Small intestine (tissue), 7 donors: ENCODE results near the gene ULBP1. TPM values are rescaled to one million over a fixed set of nuclear protein-coding genes. Genes with fewer than 3 reads are reported as not detected.
A peak's percentile ranks its signal among the peaks of the same experiment; 100 is the strongest.
"Not testable (repeated sequence)": the region's sequence is repeated elsewhere in the genome, so short reads cannot be mapped to it uniquely, and the experiment has no call there.

Source experiments
- DNase-seq, 2 donors: peaks; one replicate each; pipeline versions ENCODE4 v3.0.0 to v3.0.0-alpha.2; 2013
- FAIRE-seq: peaks from 2 replicates; lab custom pipeline; 2012; peaks lifted over from hg19 to GRCh38; lab: Jason Lieb, UNC
- H3K27ac ChIP-seq, 3 donors: one replicate each; pipeline ENCODE4 v1.5.1; 2013; ENCODE audit warnings: low read length in 2 of 3, mild to moderate bottlenecking in 2 of 3, control low read depth in 1 of 3, inconsistent platforms in 1 of 3, low read depth in 1 of 3, moderate library complexity in 1 of 3
- H3K27me3 ChIP-seq, 3 donors: one replicate each; pipeline ENCODE4 v1.6.1; 2013; ENCODE audit warnings: low read length in 3 of 3, inconsistent platforms in 1 of 3; ENCODE audit not compliant: control insufficient read depth in 3 of 3, insufficient read depth in 3 of 3
- H3K36me3 ChIP-seq, 3 donors: one replicate each; pipeline ENCODE4 v1.6.1; 2013; ENCODE audit warnings: low read length in 3 of 3, inconsistent platforms in 1 of 3, low read depth in 1 of 3, mild to moderate bottlenecking in 1 of 3, moderate library complexity in 1 of 3; ENCODE audit not compliant: control insufficient read depth in 3 of 3, insufficient read depth in 2 of 3
- H3K4me1 ChIP-seq, 3 donors: one replicate each; pipeline ENCODE4 v1.6.1; 2013; ENCODE audit warnings: low read length in 2 of 3, inconsistent platforms in 1 of 3, low read depth in 1 of 3, mild to moderate bottlenecking in 1 of 3, moderate library complexity in 1 of 3; ENCODE audit not compliant: control insufficient read depth in 3 of 3, insufficient read depth in 2 of 3
- H3K4me3 ChIP-seq, 3 donors: one replicate each; pipeline ENCODE4 v1.5.1; 2013; ENCODE audit warnings: low read length in 3 of 3, control low read depth in 1 of 3, inconsistent platforms in 1 of 3, low read depth in 1 of 3, mild to moderate bottlenecking in 1 of 3, moderate library complexity in 1 of 3
- H3K9me3 ChIP-seq, 2 donors: one replicate each; pipeline ENCODE4 v1.6.1; 2013; ENCODE audit warnings: low read depth in 1 of 2, low read length in 1 of 2; ENCODE audit not compliant: control insufficient read depth in 2 of 2, insufficient read depth in 1 of 2
- WGBS, 3 donors: extraction: QIAGEN DNeasy Blood & Tissue Kit; methylation state at CpG; one replicate each; pipeline ENCODE4 v1.1.7; 2013; 5-methylcytosine and 5-hydroxymethylcytosine counted together
- polyA plus RNA-seq, 4 donors: library from polyadenylated mRNA; stranded (reverse) in 3 of 4; unstranded in 1 of 4; fragments of 200-250 nt in 3 of 4; fragments of 120-200 nt in 1 of 4; gene quantifications; one replicate each; pipeline versions ENCODE4 v1.2.1 to v1.2.3, GENCODE V29; 2013
- donor health status: healthy with polysubstance abuse.
- donor health status: control.
- donor health status: control.
- donor health status: Bipolar disorder and iron deficiency.
- donor health status: healthy.

The ULBP1 gene
- polyA plus RNA-seq, 4 donors: 0.36 TPM; not detected in 3

DNA sequence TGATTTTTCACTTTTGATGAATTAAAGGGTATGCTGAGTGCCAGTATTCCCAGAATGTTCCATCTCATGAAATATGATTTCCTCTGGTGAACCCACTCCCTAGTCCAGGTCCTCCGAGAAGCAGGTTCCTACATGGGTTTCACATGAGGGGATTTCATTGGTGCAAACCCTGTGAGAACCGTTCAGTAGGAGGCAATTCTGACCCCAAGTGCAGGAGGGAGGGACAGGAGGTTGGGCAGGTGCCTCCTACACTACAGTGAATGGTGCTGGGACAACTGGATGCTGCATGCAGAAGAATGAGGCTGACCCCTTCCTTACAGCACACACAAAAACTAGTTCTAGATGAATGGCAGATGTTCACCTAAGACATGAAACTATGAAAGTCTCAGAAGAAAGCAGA lies 27.0 kb upstream of the ULBP1 start:
- H3K27me3 ChIP-seq: peaks cover 0 to 79% (median 48%) of the 10 kb centered on the region in 3 donors
- no peak overlapping the region for H3K4me3 ChIP-seq
- no peak overlapping the region for H3K27ac ChIP-seq
- FAIRE-seq: no peak
- no peaks in the 10 kb centered on the region for H3K36me3 ChIP-seq
- peaks cover 0 to 12% (median 7%) of the 10 kb centered on the region in 3 donors for H3K4me1 ChIP-seq
- no peak for DNase-seq
- 26 to 40% (median 34%) methylated on average over 2 of the region's 2 CpGs for WGBS, 3 donors
- no peaks in the 10 kb centered on the region for H3K9me3 ChIP-seq

DNA sequence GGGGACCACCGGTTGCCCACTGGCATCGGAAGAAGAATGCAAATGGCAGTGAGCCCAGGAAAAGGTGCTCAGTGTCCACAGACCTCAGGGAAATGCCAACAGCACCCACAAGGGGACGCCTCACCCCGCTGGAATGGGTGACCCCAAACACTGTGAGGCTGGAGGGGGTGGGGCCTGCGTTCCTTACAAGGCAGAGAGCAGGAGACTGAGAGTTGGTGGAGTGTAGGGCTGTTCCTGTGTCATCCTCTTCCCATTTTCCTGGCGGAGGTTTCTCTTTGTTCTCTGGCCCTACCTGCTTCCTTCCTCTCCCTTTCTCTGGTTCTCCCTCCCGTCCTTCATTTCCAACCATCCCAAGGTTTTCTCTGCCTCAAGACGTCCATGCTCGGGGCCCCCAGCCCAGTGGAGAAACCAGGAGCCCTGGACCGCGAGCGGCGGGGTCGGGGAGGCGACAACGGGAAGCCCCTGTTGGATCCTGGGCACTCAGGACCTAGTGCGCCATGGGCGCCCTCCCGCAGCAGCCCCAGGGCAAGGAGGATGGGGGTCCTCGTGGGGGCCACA lies 25.7 kb upstream of the ULBP1 start:
- Histone ChIP-seq H3K4me3 (peak overlapping the region; percentile 19 to 44 (median 28)), H3K27me3 (peaks cover 0 to 90% (median 54%) of the 10 kb centered on the region in 3 donors), H3K4me1 (peaks cover 0 to 18% (median 11%) of the 10 kb centered on the region in 3 donors)
- not testable (repeated sequence) for H3K9me3 ChIP-seq, DNase-seq, H3K36me3 ChIP-seq, FAIRE-seq, H3K27ac ChIP-seq
- 3 to 4% (median 3%) methylated on average over 15 of the region's 20 CpGs for WGBS, 3 donors

DNA sequence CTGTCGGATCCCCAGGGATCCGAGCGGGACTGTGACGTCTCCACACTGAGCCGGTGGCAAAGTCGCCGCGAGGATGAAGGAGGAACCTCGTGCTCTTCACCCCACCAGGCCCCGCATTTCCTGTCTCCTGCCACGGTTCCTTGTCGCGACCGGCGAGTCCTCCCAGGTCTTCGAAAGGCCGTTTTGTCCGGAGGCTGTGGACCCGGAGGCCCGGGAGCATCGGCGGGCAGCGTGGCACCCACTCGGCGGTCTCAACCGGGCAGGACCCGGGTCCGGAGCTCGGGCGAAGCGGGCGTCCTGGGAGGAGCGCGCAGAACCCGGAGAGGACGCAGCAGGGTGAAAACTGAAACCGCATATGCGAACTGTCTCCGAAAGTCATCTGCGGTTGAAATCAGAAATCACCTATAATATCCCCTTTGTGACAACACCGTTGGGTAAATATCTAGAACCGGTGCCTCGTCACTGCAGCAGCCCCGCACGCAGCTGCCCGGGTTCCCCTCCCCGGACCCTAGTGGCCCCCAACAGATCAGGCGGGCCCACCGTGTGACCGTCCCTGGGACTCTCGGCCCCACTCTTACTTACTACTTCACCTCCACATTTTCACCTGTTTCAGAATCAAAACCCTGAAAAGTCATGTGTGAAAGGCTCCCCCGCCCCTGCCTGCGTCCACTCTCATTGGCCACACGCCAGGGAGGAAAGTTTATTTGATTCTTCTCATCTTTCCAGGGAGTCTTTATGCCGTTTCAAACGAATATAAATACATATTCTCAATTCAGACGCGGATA lies 25.0 kb upstream of the ULBP1 start:
- H3K4me3 ChIP-seq: peak overlapping the region; percentile 19 to 44 (median 28)
- H3K4me1 ChIP-seq: peaks cover 0 to 18% (median 11%) of the 10 kb centered on the region in 3 donors
- H3K36me3 ChIP-seq: no peaks in the 10 kb centered on the region
- FAIRE-seq (no peak), DNase-seq (peak; percentile 23 to 47)
- H3K9me3 ChIP-seq: no peaks in the 10 kb centered on the region
- no peak overlapping the region for H3K27ac ChIP-seq
- 0 to 1% (median 1%) methylated on average over 49 to 58 of the region's 58 CpGs for WGBS, 3 donors
- peaks cover 0 to 90% (median 54%) of the 10 kb centered on the region in 3 donors for H3K27me3 ChIP-seq

DNA sequence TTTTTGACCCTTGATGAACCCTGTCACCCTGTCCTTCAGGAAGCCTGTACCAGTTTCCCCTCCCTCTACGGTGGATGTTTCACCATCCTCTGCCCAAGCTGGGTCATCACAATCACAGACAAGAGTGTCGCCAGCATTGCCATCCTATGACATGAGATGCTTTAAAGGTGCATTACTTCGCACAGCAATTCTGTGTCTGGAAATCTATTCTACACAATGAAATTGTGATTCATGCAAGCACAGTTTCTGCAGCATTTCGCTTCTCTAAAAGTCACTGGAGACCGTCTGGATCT lies 24.4 kb upstream of the ULBP1 start:
- H3K27me3 ChIP-seq: peaks cover 0 to 91% (median 53%) of the 10 kb centered on the region in 3 donors
- no peak overlapping the region for H3K4me3 ChIP-seq
- no peaks in the 10 kb centered on the region for H3K36me3 ChIP-seq
- WGBS, 3 donors: 21 to 25% (median 24%) methylated on average over 5 of the region's 5 CpGs
- no peak overlapping the region for H3K27ac ChIP-seq
- peaks cover 0 to 18% (median 11%) of the 10 kb centered on the region in 3 donors for H3K4me1 ChIP-seq
- DNase-seq (no peak), FAIRE-seq (no peak)
- no peaks in the 10 kb centered on the region for H3K9me3 ChIP-seq

DNA sequence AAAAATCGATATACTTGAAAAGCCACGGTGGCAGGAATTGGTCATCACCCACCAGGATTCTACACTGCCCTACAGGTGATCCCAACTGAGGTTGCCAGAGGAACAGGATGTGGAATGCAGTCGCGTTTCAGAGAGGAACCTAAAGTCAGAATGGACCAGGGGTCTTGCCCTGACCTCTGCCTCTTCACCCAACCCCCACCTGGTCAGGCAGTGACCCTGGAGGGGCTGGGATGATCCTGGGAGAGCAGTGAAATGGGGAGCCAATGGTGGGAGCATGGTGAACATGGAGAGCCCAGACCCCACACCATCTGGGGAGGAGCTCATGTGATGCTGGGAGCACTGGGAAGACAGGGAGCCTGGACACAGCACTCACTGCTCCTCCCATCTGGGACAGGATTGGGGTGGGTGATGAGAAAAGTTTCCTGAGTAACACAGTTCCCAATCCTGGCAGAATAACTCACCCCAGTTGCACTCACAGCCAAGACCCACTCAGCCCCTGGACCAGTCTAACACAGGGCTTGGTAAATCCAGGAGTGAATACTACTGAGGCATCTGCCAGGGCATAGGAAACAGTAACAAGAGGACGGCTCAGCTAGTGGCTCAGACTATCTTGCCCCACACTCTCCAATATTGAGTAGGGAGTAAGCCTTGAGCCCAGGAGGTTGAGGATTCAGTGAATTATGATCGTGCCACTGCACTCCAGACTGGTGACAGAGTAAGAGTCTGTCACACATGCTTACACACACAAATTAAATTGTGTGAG lies 23.7 kb upstream of the ULBP1 start:
- Histone ChIP-seq H3K36me3 (no peaks in the 10 kb centered on the region), H3K27ac (no peak overlapping the region), H3K27me3 (peaks cover 0 to 83% (median 45%) of the 10 kb centered on the region in 3 donors), H3K4me3 (no peak overlapping the region), H3K9me3 (no peaks in the 10 kb centered on the region), H3K4me1 (peaks cover 0 to 18% (median 11%) of the 10 kb centered on the region in 3 donors)
- WGBS, 3 donors: 17 to 23% (median 20%) methylated on average over 6 of the region's 6 CpGs
- DNase-seq: no peak
- FAIRE-seq: no peak

DNA sequence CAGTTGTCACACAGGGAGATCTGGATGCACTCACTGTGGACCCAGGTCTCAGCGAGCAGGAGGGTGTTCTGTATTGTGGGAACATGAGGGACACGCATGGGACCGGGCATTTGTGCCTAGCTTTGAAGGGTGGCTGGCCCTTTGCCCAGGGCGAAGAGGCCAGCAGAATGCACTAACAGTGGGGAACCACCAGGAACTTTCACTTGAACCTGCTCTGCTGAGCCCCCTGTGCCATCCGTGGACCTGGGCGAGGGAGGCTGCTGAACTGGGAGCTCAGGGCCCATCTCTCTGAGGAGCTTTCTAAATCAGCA lies 23.1 kb upstream of the ULBP1 start:
- H3K27ac ChIP-seq: no peak overlapping the region
- H3K36me3 ChIP-seq: no peaks in the 10 kb centered on the region
- H3K4me1 ChIP-seq: peaks cover 0 to 18% (median 11%) of the 10 kb centered on the region in 3 donors
- H3K4me3 ChIP-seq: no peak overlapping the region
- FAIRE-seq (no peak), DNase-seq (no peak)
- H3K27me3 ChIP-seq: peaks cover 0 to 77% (median 40%) of the 10 kb centered on the region in 3 donors
- H3K9me3 ChIP-seq: no peaks in the 10 kb centered on the region
- WGBS, 3 donors: 7 to 31% (median 28%) methylated on average over 6 of the region's 6 CpGs

DNA sequence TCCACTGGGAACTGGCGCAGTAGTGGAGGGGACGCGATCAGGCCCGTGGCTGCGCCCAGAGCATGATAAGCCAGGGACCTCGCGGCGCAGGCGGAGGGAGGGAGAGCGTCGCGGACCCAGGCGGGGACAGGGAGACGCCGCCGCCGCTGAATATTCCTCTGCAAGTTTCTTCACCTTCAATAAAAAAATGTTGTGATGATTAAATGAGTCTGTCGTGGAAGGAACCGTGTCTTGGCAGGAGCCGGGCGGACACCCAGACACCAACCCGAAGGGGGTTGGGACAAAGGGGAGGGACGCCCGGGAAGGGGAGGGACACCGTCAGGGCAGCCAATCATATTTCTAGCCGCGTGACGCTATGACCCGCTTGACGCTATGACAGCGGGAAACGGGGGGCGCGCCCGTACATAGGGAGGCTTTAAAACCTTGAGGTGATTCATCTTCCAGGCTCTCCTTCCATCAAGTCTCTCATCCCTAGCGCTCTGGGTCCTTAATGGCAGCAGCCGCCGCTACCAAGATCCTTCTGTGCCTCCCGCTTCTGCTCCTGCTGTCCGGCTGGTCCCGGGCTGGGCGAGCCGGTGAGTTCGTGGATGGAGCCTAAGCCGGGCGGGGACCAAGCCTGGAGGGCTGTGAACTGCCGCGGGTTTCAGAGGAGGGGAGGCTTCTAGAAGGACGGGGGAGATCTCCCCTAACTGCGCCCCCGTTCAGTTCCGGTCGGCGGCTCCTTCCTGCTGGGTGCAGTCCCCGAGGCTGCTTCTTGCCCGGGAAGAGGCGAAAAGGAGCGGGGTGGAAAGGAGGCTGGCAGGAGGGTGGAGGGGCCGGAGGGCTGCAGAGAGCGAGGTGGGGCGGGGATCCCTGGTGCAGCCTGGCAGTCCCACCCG lies 21.9 kb upstream of the ULBP1 start, which contains the start of gene ULBP2:
TSS of gene ULBP2 (plus strand) at position 432 of the 878 bp plus-strand sequence. CDS start at position 491, 59 bp downstream.
- H3K27me3 ChIP-seq: peaks cover 0 to 74% (median 35%) of the 10 kb centered on the region in 3 donors
- H3K27ac ChIP-seq: no peak within 1 kb of the TSS

More for the DNA sequence above, 21.9 kb upstream of the ULBP1 start, which contains the start of gene ULBP2:
- peaks cover 0 to 18% (median 11%) of the 10 kb centered on the region in 3 donors for H3K4me1 ChIP-seq
- H3K4me3 ChIP-seq: peak within 1 kb of the TSS; percentile 36 to 55 (median 51)
- DNase-seq (peak; percentile 73 to 83), FAIRE-seq (no peak)
- no peaks in the 10 kb centered on the region for H3K9me3 ChIP-seq
- no peaks in the 10 kb centered on the region for H3K36me3 ChIP-seq
- WGBS, 3 donors: 0 to 1% (median 1%) methylated on average over 59 to 62 of the region's 62 CpGs
